Gastroesophageal sphincter (tissue), 4 donors: Measurements from ENCODE around the gene KLHDC3. TPM values are rescaled to one million over a fixed set of nuclear protein-coding genes. Genes with fewer than 3 reads are reported as not detected.

Experiments used
- ATAC-seq: fragments of 150-250 bp; one replicate; pipeline ENCODE4 v1.9.1; 2016; ENCODE audit warnings: mild to moderate bottlenecking, moderate library complexity
- H3K27ac ChIP-seq, 4 donors: fragments of 200-600 bp; sonication (generic) in 3 of 4; 1 replicate in 3 of 4; 2 replicates in 1 of 4; pipeline ENCODE4 v1.5.1; 2016 to 2019
- H3K27me3 ChIP-seq: fragments of 200-600 bp; sonication (generic); one replicate; pipeline ENCODE4 v1.5.1; 2019
- H3K36me3 ChIP-seq, 2 donors: fragments of 200-600 bp; sonication (generic); one replicate each; pipeline ENCODE4 v1.5.1; 2019; ENCODE audit warnings: control low read depth in 1 of 2
- H3K4me1 ChIP-seq, 3 donors: fragments of 200-600 bp; sonication (generic); 1 replicate in 2 of 3; 2 replicates in 1 of 3; pipeline ENCODE4 v1.5.1; 2016 to 2019; ENCODE audit warnings: control low read depth in 2 of 3
- H3K4me3 ChIP-seq, 2 donors: fragments of 200-600 bp; sonication (generic); one replicate each; pipeline ENCODE4 v1.5.1; 2019; ENCODE audit warnings: mild to moderate bottlenecking in 1 of 2, moderate library complexity in 1 of 2
- H3K9me3 ChIP-seq, 3 donors: fragments of 200-600 bp; sonication (generic); one replicate each; pipeline ENCODE4 v1.5.1; 2017 to 2019; ENCODE audit warnings: control low read depth in 2 of 3
- CTCF ChIP-seq, 4 experiments: fragments of 200-600 bp in 2 of 4; fragments of 450-650 bp in 2 of 4; sonication (generic) in 1 of 4; IDR thresholded peaks; one replicate each; pipeline ENCODE4 v1.5.1; 2017 to 2019; ENCODE audit warnings: antibody characterized with exemption in 4 of 4, mild to moderate bottlenecking in 2 of 4, moderate library complexity in 2 of 4
- EP300 ChIP-seq: sonication (generic); formaldehyde crosslinking; IDR thresholded peaks from one replicate; pipeline ENCODE4 v1.6.1; 2017; ENCODE audit warnings: antibody characterized with exemption, mild to moderate bottlenecking
- POLR2A ChIP-seq, 2 donors: fragments of 450-650 bp; IDR thresholded peaks; one replicate each; pipeline ENCODE4 v1.6.1; 2017; ENCODE audit warnings: antibody characterized with exemption in 2 of 2, mild to moderate bottlenecking in 2 of 2, moderate library complexity in 1 of 2
- POLR2AphosphoS5 ChIP-seq: sonication (generic); formaldehyde crosslinking; IDR thresholded peaks from one replicate; pipeline ENCODE4 v1.6.1; 2017; ENCODE audit warnings: antibody characterized with exemption
- WGBS, 2 donors: methylation state at CpG; one replicate each; pipeline ENCODE4 v1.1.5; 2018; ENCODE audit warnings: low coverage in 1 of 2; 5-methylcytosine and 5-hydroxymethylcytosine counted together
- total RNA-seq, 4 donors: library from RNA; depleted of rRNA; stranded (reverse); fragments of >200 nt; gene quantifications; one replicate each; pipeline ENCODE4 v1.1.0, GENCODE V29; 2016

KLHDC3 gene
- total RNA-seq, 4 donors from 2014 or later, result 96.9 to 145 (median 129) TPM

GRCh38 chr6:43052842-43053544, 38.9 kb downstream of the KLHDC3 start:
- peak overlapping the region; percentile 77 to 79 for H3K4me3 ChIP-seq
- peaks cover 0 to 34% (median 9%) of the 10 kb centered on the region in 3 donors for H3K4me1 ChIP-seq
- H3K36me3 ChIP-seq, result peaks cover 0 to 64% of the 10 kb centered on the region in 2 donors
- ATAC-seq, result peak; percentile 7
- no peaks in the 10 kb centered on the region for H3K27me3 ChIP-seq
- TF ChIP-seq POLR2A (IDR thresholded peaks at IDR 0.05) (no peak), CTCF (IDR thresholded peaks at IDR 0.05) (no peak), EP300 (no peak), POLR2AphosphoS5 (no peak)
- WGBS, 2 donors, result 23% methylated on average over 12 to 15 of the region's 22 CpGs
- peak overlapping the region; percentile 76 to 95 (median 90) for H3K27ac ChIP-seq
- no peaks in the 10 kb centered on the region for H3K9me3 ChIP-seq

- Histone ChIP-seq H3K4me1 (peaks cover 0 to 41% (median 15%) of the 10 kb centered on the region in 3 donors), H3K9me3 (no peaks in the 10 kb centered on the region), H3K27ac (peak within 1 kb of the TSS; percentile 76 to 95 (median 90)), H3K4me3 (peak within 1 kb of the TSS; percentile 77 to 79), H3K27me3 (no peaks in the 10 kb centered on the region), H3K36me3 (peaks cover 0 to 57% of the 10 kb centered on the region in 2 donors)
- TF ChIP-seq EP300 (no peak), POLR2AphosphoS5 (peak; percentile 84), CTCF (IDR thresholded peaks at IDR 0.05) (peak in 1 of 4 experiments; percentile 39), POLR2A (IDR thresholded peaks at IDR 0.05) (peak; percentile 77 to 80)
- ATAC-seq, result peak; percentile 97
- 0 to 7% methylated on average over 3 to 4 of the region's 45 CpGs for WGBS, 2 donors
Observed at GRCh38 chr6:43053545-43054205, 39.6 kb downstream of the KLHDC3 start, which contains the start of gene CUL7. TSS of gene CUL7 (minus strand) at chr6:43053851. CDS start at chr6:43052788, 1,063 bp downstream.

GRCh38 chr6:43054206-43054943, 40.3 kb downstream of the KLHDC3 start:
- Histone ChIP-seq H3K4me3 (peak overlapping the region; percentile 77 to 79), H3K27me3 (no peaks in the 10 kb centered on the region), H3K27ac (peak overlapping the region; percentile 76 to 95 (median 90)), H3K9me3 (no peaks in the 10 kb centered on the region), H3K4me1 (peaks cover 0 to 45% (median 15%) of the 10 kb centered on the region in 3 donors), H3K36me3 (peaks cover 0 to 50% of the 10 kb centered on the region in 2 donors)
- TF ChIP-seq EP300 (no peak), CTCF (IDR thresholded peaks at IDR 0.05) (no peak), POLR2A (IDR thresholded peaks at IDR 0.05) (no peak), POLR2AphosphoS5 (no peak)
- no peak for ATAC-seq
- WGBS, 2 donors, result 39 to 48% methylated on average over 8 to 9 of the region's 17 CpGs

- no peak for ATAC-seq
- Histone ChIP-seq H3K4me3 (no peak overlapping the region), H3K36me3 (peaks cover 0 to 36% of the 10 kb centered on the region in 2 donors), H3K9me3 (no peaks in the 10 kb centered on the region), H3K27me3 (no peaks in the 10 kb centered on the region), H3K4me1 (peaks cover 0 to 56% (median 22%) of the 10 kb centered on the region in 3 donors), H3K27ac (no peak overlapping the region)
- 73 to 87% methylated on average over 2 to 7 of the region's 8 CpGs for WGBS, 2 donors
- TF ChIP-seq CTCF (IDR thresholded peaks at IDR 0.05), result no peak
- TF ChIP-seq EP300, result no peak
- TF ChIP-seq POLR2AphosphoS5, result no peak
- no peak for TF ChIP-seq POLR2A (IDR thresholded peaks at IDR 0.05)
Observed at GRCh38 chr6:43055966-43056365, 41.9 kb downstream of the KLHDC3 start.
